ENCODE measurements around the gene LTBP4.
A peak's percentile ranks its signal among the peaks of the same experiment; 100 is the strongest.

The LTBP4 gene

GRCh38 chr19:40663695-40664692 is 62.8 kb downstream of the LTBP4 start:
- no peak for DNase-seq (ENCODE audit: low spot score)

- DNase-seq (ENCODE audit: low spot score) = no peak
Measured at GRCh38 chr19:40666803-40667438, 65.8 kb downstream of the LTBP4 start.

GRCh38 chr19:40667602-40668001 is 66.4 kb downstream of the LTBP4 start:
- no peak for DNase-seq (ENCODE audit: low spot score)

DNA sequence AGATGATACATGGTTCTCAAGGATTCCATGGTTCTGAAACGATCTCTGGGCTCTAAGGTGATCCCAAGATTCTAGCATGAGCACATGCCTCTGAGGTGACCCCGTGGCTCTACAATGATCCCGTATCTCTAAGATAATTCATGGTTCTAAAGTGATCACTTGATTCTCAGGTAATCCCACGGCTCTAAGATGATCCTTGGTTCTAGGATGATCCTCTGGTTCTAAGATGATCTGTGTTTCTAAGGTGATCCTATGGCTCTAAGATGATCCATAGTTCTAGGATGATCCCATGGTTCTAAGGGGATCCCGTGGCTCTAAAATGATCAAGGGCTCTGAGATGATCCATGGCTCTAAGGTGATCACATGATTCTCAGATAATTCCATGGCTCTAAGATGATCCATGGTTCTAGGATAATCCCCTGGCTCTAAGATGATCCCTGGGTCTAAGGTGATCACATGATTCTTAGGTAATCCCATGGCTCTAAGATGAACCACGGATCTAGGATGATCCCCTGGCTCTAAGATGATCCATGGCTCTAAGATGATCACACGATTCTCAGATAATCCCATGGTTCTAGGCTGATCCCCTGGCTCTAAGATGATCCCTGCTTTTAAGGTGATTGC is 67.9 kb downstream of the LTBP4 start:
- DNase-seq (ENCODE audit: low spot score) = no peak

- peak; percentile 80 for DNase-seq (ENCODE audit: low spot score)
Measured at GRCh38 chr19:40671404-40671803, 70.2 kb downstream of the LTBP4 start.

GRCh38 chr19:40672038-40672437 is 70.9 kb downstream of the LTBP4 start:
- DNase-seq (ENCODE audit: low spot score) = no peak

GRCh38 chr19:40672573-40673299 is 71.6 kb downstream of the LTBP4 start:
- no peak for DNase-seq (ENCODE audit: low spot score)

DNA sequence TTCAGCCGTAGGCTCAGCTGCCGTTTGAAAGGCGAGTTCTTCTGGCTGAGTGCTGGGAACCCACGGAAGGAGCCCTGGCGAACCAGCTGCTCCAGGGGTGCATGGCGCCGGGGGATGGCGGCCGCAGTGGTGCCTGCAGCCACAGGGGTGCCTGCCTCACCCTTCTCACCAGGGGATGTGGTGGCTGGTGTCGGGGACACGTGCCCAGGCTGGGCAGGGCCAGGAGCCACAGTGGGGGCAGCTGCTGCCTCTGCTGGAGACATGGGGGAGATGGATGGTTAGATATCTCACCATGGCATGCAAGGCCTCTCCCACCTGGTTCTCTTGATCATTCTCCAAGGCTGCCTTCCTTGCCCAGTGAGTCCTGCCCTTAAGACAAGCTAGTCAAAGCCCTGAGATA is 72.2 kb downstream of the LTBP4 start:
- no peak for DNase-seq (ENCODE audit: low spot score)

GRCh38 chr19:40674291-40674690 is 73.1 kb downstream of the LTBP4 start:
- DNase-seq (ENCODE audit: low spot score) = no peak

GRCh38 chr19:40677156-40677555 is 76.0 kb downstream of the LTBP4 start:
- DNase-seq (ENCODE audit: low spot score) = no peak

All from Ammon's horn (tissue), 1 donor.